ENCODE measurements around the gene NCS1.
A peak's percentile ranks its signal among the peaks of the same experiment; 100 is the strongest.

The NCS1 gene

DNA sequence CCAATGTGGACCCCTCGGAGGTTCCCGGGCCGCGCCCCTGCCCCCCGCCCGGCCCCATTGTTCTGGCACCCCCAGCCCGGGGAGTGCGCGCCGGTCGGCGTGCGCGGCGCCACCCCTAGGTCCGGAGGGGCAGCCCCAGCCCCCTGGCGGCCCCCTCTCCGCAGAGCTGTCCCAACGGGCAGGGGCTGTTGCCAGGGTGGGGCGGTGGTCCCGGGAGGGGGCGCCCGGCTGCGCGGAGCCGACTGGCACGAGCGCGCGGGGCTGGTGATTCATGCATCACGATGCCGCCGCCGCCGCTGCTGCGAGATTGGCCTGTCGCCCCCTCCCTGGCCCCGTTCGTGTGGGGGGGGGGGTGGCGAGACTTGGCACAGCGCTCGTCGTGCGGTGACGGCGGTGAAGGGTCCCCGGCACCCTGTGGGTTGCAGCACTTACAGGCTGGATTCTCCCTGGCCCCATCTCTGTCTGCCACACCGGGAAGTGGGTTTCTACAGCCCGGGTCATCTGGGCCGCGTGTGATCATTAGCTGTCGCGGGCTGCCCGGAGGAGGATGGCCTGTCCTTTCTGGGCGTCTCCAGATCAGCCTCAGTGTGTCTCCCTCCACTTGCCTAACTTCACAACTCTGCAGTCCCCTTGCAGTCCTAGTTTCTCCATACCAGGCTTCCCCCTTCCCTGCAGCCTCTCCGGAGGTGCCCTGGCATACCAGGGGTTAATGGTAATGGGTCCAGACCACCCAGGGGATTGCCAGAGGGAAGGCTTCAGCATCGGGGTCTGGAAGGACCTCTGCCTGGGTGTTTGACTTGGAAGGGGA, 858 bp downstream of the NCS1 start:
- peak overlapping the region; percentile 4 to 89 (median 72) for H3K27ac ChIP-seq
- H3K4me3 ChIP-seq, result peak overlapping the region; percentile 52 to 69 (median 63)

DNA sequence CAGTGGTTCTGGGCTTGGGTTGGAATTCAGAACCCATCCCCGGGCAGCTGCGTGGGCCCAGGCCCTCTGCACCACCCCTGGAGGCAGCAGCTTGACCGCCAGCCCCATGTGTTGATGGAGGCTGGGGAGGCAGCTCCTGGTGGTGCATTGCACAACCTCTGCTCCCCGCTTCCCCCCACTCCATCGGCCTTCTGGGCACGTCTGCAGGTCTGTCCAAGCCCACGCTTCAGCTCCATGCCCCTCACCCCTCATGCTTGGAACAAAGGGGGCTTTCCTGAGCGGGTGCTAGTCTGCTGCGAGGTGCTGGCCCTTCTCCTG, 1.4 kb downstream of the NCS1 start:
- peak overlapping the region in 11 of 21 experiments; percentile 3 to 89 (median 72) for H3K27ac ChIP-seq
- H3K4me3 ChIP-seq, result peak overlapping the region; percentile 52 to 69 (median 63)

DNA sequence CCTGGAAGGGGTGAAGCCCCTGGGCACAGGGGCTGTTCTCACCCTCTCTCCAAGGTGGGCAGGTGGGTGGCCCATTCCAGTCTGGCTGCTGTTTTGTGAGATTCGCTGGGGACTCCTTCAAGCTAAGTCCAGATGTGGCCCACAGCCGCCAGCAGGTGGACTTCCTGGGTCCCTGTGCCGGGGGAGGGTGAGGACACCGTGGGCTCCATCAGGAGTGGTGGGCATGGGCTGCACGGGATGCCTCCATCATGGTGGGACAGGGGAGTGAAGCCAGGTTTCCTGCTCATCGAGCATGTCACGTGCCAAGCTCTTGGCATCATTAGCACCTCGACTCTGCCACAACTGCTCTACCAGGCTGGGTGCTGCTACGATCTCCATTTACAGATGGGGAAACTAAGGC, 1.8 kb downstream of the NCS1 start:
- Histone ChIP-seq H3K4me3 (peak overlapping the region in 2 of 7 experiments; percentile 63 to 69), H3K27ac (peak overlapping the region in 1 of 21 experiments; percentile 89)

DNA sequence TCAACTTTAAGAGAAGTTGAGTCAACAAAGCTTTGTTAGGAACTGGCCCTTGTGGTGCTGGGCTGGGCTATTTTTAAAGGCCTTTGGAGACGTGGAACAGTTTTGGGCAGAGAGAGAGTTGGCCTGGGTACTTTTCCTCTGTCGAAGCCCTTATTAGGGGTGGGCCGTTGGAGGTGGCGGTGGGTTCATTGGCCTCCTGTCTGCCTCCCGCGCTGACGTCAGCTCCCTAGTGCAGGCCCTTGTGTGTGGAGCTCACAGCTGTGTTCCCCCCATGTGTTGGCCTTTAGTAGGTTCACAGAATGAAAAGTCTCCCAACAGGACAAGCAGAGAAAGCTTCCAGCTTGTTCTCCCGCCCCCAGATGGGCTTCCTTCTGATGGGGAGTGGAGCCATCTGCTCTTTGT, 2.7 kb downstream of the NCS1 start:
- Histone ChIP-seq H3K27ac (no peak overlapping the region), H3K4me3 (no peak overlapping the region)

DNA sequence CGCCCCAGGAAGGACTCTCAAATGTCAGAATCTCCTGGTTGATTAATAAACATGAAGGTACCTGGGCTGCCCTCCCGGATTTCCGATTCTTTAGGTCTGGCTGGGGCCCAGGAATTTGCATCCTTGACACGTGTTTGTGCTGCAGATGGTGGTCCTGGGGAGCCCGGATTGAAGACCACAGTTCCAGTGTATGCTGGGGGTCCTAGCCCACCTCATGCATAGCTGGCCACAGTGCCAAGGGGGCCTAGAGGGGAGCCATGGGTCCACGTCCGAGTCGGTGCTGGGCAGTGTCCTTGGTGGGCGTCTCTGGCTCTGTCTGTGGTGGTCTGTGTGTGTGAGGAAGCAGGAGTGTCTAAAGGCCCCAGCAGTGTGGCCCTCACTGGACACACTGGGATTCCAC, 3.2 kb downstream of the NCS1 start:
- Histone ChIP-seq H3K4me3 (no peak overlapping the region), H3K27ac (no peak overlapping the region)

DNA sequence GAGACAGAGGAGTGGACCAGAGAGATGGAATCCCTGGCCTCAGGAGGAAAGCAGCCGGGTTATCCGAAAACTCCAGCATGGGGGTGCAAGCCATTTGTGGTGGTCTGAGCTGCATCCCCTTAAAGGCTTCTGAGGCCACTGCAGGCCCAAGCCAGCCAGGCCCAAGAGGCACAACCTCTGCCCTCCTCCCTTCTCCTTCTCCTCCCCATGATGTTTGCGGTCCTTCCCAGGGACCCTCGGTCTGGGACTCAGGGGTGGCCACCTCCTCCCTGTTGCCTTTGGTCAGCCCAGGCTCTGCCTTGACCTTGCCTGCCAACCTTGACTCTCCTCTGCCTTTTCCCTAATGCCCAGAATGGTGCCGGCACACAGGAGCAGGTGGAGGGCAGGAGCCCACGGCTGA, 4.6 kb downstream of the NCS1 start:
- no peak overlapping the region for H3K4me3 ChIP-seq
- no peak overlapping the region for H3K27ac ChIP-seq

DNA sequence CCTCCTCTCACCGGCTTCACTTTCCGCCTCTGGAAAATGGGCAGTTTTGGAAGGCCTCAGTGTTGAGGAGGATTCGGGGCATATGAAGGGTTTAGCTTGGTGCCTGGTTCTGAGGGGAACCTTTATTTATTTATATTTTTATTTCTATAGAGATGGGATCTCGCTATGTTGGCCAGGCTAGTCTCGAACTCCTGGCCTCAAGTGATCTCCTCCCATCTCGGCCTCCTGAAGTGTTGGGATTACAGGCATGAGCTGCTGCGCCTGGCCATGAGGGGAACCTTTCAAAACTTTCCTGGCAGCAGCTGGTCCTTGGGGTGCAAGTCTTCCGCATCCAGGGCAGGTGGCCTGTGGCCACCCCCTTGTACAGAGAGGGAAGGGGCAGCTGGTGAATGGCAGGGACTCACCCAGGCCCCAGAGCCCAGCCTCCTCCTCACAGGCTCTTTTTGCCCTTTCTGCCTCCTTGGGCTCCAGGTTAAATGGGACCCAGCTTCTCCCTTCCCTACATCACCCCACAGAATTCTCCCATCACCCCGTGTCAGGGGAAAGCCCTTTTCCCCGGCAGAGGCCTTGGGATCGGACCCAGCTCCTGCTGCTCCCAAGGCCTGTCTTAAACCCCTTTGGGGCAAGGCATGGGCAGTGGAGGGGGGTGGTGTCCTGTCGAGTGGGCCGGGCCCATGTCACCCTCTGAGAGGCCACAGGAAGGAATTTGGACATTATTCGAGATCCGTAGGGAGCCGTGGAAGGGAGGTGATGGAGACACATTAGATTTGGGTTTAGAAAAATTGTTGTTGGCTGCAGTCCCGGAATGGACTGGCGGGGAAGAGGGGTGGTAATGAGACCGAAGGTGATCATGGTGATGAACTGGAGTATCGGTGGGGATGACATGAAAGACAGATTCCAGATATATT, 5.9 kb downstream of the NCS1 start:
- no peak overlapping the region for H3K4me3 ChIP-seq
- H3K27ac ChIP-seq, result no peak overlapping the region

DNA sequence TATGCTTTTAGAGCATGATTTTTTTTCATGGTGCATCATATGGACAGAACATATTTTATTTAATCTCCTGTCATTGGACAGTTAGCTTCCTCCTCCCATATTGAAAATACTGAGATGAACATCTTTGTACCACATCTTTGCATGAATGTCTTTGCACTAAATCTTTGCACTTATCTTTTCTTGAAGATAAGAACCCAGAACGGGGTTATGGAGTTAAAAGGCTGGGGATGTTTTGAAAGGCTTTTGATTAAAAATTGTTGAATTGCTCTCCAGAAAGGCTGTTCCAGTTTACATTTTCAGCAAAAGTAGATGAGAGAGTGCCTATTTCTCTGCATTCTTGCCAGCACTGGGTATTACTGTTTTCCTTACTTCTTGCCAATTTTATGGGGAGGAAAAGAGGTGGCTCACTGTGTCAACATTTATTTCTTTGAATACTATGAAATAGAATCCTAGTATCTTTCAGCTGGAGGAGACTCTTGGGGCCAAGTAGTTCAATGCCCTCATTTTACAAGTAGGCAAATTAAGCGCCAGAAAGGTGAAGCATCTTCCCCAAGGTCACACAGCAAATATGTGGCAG, 7.2 kb downstream of the NCS1 start:
- H3K27ac ChIP-seq, result no peak overlapping the region

DNA sequence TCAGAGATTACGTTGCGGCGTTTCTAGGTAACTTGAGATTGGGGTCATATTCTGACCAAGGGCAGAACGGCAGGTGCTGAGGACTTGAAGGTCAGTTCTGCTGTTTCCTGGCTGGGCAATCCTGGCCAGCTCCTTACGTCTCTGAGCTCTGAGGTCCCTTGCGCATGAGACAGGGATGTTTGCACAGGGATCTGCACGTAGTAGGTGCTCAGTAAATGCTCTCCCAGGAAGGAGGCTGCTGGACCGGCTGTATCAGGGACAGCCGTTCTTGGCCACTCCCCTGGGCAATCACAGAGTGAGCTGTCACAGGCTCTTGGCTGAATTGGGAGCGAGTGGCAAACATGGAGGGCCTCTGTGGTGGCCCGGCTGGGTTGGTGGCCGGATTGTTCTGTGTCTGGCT, 8.3 kb downstream of the NCS1 start:
- Histone ChIP-seq H3K4me3 (no peak overlapping the region), H3K27ac (no peak overlapping the region)

More for the DNA sequence above, 7.2 kb downstream of the NCS1 start:
- no peak overlapping the region for H3K4me3 ChIP-seq

DNA sequence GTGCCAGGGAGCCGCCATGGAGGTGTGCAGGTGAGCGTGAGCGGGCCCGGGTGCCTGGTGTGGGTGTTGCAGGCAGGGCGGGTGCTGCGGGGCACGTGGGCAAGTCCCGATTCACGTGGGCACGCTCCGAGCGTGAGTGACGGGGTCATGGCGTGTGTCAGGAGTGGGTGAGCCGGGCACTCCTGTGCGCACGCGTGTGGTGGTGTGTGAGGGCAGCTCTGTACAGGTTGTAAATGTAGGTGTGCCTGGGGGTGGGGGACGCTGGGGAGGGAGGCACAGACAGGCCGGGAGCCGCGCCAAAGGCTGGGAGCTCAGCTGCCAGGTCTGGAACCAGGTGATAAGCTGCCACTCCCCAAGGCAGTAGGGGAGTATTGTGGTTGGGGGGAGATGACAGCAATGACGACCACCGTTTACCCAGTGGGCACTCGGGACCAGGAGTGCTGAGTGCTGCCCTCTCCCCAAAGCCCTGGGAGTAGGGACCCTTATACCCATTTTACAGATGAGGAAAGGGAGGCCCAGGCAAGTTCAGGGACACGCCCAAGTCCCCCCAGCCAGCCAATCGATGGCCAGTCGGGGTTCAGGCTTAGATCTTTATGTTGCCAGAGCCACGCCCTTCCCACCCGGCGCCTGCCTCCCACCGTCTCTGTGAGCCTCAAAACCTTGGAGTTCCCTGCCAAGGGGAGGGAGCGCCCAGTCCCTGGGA, 9.6 kb downstream of the NCS1 start:
- Histone ChIP-seq H3K27ac (peak overlapping the region in 1 of 21 experiments; percentile 36), H3K4me3 (no peak overlapping the region)

DNA sequence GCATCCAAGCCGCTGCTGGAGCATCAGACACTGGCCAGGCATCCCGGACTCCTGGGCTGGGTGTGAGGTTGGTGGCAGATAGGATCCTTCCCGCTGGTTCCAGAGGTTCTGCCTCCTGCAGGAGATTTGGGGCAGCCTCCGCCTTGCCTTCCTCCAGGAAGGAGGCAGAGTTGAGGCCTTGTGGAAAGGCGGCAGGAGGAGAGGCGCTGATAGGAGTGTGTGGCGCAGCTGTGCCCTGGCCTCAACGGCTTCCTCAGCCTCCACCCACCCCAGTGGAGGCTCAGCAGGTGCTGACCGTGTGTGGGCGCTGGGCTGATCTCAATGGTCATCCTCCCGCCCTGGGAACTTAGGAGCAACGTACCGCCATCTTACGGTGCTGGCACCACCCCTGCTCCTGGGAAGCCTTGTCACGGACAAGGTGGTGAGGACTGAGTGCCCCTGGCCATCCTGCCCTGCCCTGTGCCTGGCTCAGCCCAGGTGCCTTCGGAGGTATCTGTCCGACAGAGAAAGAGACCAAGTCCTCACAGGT, 10.2 kb downstream of the NCS1 start:
- Histone ChIP-seq H3K27ac (peak overlapping the region in 2 of 21 experiments; percentile 26 to 29), H3K4me3 (no peak overlapping the region)

DNA sequence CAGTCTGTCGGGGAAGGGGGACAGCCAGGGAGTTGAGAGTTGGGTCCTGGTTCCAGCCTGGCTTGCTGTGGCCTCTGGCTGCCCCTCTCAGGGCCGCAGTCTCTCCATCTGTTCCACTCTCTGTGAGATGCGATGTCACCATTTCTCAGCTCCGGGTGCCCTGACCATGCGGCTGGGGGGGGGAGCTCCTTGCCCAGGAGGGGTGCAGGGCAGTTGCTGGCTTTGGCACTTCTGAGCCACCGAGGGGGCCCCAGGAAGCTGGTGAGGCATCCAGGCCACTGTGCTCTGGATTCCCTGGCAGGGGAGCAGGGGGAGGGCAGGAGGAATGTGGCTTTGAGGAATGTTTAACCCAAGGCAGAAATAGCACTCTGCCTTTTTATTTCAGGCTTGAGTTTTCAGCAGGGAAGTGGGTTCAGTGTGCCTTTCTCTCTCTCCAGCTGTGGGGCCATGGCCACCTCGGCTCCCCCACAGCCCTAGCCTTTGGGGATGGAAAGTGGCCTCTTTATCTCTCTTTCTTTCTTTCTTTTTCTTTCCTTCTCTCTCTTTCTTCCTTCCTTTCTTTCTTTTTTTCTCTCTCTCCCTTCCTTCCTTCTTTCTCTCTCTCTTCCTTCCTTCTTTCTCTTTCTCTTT, 11.0 kb downstream of the NCS1 start:
- H3K4me3 ChIP-seq, result no peak overlapping the region
- H3K27ac ChIP-seq, result peak overlapping the region in 7 of 21 experiments; percentile 12 to 34 (median 29)

DNA sequence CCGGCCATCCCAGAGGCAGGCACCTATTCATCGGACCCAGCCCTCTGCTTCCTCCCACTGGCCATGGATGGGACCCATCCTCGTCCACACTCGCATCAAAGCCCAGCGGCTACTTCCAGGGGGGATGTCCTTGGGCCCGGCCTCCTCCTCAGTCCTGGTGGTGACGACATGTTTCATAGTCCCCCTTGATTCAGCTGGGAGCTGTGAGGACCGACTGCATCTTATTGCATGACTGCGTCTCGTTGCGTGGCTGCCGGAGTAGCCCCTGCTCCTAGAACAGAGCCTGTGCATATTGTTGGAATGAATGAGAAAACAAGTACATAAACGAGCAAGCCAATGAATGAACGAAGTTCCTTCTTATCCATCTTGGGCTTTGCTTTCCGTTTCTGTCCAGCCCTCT, 12.8 kb downstream of the NCS1 start:
- peak overlapping the region in 1 of 21 experiments; percentile 51 for H3K27ac ChIP-seq

DNA sequence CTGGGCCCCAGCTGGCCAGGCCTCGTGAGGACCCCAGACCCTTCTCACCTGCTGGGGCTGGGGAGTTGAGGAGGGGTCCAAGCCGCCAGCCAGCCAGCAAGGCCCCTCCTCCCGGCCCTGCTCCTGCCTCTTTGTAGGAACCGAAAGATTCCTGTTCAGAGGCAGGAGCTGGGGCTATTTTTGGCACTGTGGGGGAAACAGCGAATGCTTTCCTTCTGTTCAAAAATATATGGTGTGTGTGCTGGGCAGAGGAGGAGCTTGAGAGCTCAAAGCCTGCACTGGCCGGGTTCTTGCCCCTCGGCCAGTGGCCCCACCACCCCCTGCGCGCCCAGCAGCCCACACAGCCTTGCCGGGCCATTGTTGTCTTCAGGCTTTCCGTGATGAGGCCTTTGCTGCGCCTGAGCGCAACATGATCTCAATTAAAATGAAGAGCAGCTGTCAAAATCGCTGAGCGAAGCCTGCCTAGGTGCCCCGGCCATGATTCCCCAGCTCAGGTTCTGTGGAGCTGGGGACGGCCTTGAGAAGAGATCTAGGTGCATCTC, 13.4 kb downstream of the NCS1 start:
- no peak overlapping the region for H3K4me3 ChIP-seq
- peak overlapping the region in 1 of 21 experiments; percentile 51 for H3K27ac ChIP-seq

More for the DNA sequence above, 12.8 kb downstream of the NCS1 start:
- H3K4me3 ChIP-seq, result no peak overlapping the region

DNA sequence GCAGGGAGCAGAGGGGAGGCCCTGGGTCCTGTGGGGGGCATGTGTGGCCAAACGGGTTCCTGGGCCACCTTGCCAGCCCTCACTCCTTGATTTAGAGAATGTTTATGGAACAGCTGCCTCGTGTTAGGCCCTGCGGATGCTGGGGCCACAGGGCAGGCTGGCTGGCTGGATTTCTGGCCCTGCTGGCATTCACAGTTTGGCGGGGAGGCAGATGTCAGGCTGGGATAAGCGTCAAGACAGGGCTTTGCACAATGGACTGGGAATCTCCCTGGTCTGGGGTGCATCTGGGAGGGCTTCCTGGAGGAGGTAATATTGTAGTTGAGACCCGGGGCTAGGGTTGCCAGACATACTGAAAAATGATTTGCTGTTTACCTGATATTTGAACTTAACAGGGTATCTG, 13.8 kb downstream of the NCS1 start:
- Histone ChIP-seq H3K27ac (peak overlapping the region in 1 of 21 experiments; percentile 51), H3K4me3 (no peak overlapping the region)

DNA sequence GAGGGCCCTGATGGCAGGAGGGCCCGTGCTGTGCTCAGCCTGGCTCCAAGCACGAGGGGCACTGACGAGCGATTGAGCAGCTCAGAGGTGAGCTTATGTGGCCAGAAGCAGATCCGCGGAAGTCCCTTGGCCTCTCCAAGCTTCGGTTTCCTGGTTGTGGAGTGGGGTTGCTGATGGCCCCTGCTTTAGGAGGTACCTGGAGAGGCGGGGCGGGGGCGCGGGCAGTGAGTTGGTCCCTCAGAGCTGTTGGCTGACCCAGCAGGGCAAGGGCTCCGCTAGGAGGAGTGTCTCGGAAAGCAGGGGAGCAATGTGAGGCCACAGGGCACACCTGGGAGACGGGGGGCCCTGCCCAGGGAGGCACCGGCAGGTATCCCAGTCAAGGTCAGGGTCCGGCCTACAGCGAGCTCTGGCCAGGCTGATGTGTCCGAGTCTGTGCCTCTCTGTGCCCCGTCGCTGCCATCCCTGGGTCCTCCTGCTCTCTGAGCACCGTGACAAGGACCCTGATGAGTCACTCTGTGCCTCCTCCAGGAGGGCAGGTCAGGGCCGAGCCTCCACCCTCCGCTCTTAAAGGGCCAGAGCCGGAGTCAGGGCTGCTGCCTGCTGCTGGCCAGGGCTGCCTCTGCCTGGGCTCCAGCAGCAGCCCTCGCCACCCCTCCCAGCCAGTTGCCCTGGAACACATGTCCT, 14.8 kb downstream of the NCS1 start:
- Histone ChIP-seq H3K4me3 (peak overlapping the region in 4 of 7 experiments; percentile 7 to 44 (median 16)), H3K27ac (peak overlapping the region in 14 of 21 experiments; percentile 17 to 74 (median 62))

DNA sequence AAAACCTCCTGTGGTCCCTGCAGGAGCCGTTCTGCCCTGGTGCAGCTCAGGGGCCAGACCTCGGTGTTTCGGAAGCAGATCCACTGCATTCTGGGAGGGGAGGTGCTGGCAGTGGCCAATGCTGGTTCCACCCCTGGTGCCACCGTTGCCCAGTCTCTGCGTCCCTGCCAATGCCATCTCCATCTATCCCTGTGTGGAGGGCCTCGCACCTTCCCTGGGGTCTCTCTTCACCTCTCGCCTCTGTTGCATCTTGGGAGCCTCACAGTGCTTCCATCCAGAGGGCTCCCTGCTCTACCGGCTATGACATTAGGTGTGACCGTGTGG, 15.3 kb downstream of the NCS1 start:
- Histone ChIP-seq H3K4me3 (peak overlapping the region in 3 of 7 experiments; percentile 9 to 44 (median 24)), H3K27ac (peak overlapping the region in 10 of 21 experiments; percentile 1 to 71 (median 52))

DNA sequence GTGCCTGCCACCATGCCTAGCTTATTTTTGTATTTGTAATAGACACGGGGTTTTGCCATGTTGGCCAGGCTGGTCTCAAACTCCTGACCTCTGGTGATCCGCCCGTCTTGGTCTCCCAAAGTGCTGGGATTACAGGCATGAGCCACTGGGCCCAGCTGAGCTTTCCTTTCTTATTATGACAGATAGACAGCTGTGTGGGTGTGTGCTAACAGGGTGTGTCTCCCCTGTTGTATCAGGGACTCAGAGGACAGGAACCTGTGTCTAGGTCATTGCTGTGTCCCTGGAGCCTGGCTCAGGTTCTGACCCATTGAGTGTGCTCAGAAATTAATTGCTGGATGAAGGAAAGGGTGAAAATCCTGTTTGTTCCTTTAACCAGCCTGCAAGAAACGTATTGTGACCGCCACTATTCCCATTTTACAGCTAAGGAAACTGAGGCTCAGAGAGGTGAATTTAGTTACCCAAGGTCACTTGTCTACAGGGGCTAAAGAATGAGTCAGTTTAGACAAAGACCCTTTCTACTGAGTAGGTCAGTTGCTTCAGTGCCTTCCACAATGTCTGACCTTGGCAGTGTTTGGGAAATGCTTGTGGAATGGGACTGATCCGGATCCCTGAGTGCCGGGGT, 16.8 kb downstream of the NCS1 start:
- no peak overlapping the region for H3K27ac ChIP-seq

More for the DNA sequence above, 16.8 kb downstream of the NCS1 start:
- H3K4me3 ChIP-seq, result no peak overlapping the region

Measured in skin epidermis (tissue), 12 donors.